GM12874 (cell line): ENCODE results near the gene SLC24A4.

Experiments used
- CTCF ChIP-seq: IDR thresholded peaks from 2 replicates; pipeline ENCODE4 v1.5.1; 2011; ENCODE audit warnings: low read depth, mild to moderate bottlenecking, control low read depth, low read length, moderate library complexity; ENCODE audit not compliant: insufficient read depth

Gene SLC24A4

GRCh38 chr14:92473261-92473968 lies 150.4 kb downstream of the SLC24A4 start:
- no peak for TF ChIP-seq CTCF

GRCh38 chr14:92473969-92474535 lies 151.1 kb downstream of the SLC24A4 start:
- TF ChIP-seq CTCF: no peak

GRCh38 chr14:92475037-92475436 lies 152.1 kb downstream of the SLC24A4 start:
- no peak for TF ChIP-seq CTCF

- no peak for TF ChIP-seq CTCF
Measured at GRCh38 chr14:92475451-92476187, 152.7 kb downstream of the SLC24A4 start.

GRCh38 chr14:92480856-92481255 lies 157.9 kb downstream of the SLC24A4 start:
- no peak for TF ChIP-seq CTCF

- no peak for TF ChIP-seq CTCF
Measured at GRCh38 chr14:92481386-92481785, 158.4 kb downstream of the SLC24A4 start.

GRCh38 chr14:92481811-92482555 lies 159.0 kb downstream of the SLC24A4 start:
- no peak for TF ChIP-seq CTCF
